ENCODE measurements around the gene KCNJ4.
"Not testable (repeated sequence)": the region's sequence is repeated elsewhere in the genome, so short reads cannot be mapped to it uniquely, and the experiment has no call there.

KCNJ4 gene

DNA sequence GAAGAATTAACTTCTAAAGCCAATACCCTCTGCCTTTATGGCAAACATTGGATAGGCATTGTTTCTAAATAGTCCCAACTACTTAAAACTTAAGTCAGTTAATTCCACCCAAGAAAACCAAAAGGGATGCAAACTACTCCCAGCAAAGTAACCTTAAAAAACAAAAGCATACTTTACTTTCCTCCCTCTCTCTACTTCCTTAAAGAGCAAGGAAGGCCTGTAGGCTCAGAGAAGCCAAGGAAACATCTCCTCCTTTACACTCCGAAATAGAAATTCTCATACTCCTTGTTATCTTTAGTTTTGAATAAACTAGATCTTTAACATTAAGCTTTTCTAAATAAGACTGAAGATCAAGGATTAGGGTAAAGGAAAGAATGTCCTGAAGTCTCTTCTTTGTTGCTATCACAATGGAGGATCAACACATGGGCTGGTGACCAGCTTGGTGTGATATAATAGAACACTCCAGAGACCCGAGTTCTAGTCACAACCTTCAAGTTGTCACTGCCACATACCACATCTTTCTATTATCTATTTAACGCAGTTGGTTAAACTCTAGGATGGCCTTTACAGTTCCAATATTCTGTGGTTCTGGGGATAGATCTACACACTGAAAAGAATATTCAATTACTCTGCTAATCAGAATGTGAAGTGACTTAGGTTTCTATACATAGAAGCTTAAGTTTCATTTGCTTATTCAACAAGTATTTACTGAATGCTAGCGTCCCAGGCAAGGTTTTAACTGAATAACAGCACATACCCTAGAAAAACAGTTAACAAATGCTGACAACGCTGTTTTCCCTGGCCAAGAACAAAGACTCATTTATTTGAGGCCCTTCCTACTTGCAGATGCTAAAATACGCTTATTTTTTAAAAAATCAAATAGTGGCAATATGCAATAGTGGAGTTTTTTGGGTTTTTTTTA is 66.2 kb downstream of the KCNJ4 start:
- not testable (repeated sequence) for H3K4me1 ChIP-seq (ENCODE audit: control insufficient read depth, insufficient read depth, low read length, poor library complexity, severe bottlenecking); H3K36me3 ChIP-seq (ENCODE audit: control insufficient read depth, insufficient read depth, low read length); H3K27ac ChIP-seq (ENCODE audit: insufficient read depth, low read length, poor library complexity, severe bottlenecking); H3K27me3 ChIP-seq (replicated peaks; ENCODE audit: control insufficient read depth, insufficient read depth, low read length, poor library complexity, severe bottlenecking); H3K4me3 ChIP-seq (ENCODE audit: insufficient read depth, low read depth, low read length, poor library complexity, severe bottlenecking); H3K9me3 ChIP-seq (ENCODE audit: control insufficient read depth, low read length); DNase-seq

GRCh38 chr22:38386918-38387317 is 68.1 kb downstream of the KCNJ4 start:
- DNase-seq; H3K36me3 ChIP-seq (ENCODE audit: control insufficient read depth, insufficient read depth, low read length); H3K27ac ChIP-seq (ENCODE audit: insufficient read depth, low read length, poor library complexity, severe bottlenecking); H3K9me3 ChIP-seq (ENCODE audit: control insufficient read depth, low read length); H3K4me1 ChIP-seq (ENCODE audit: control insufficient read depth, insufficient read depth, low read length, poor library complexity, severe bottlenecking); H3K4me3 ChIP-seq (ENCODE audit: insufficient read depth, low read depth, low read length, poor library complexity, severe bottlenecking); H3K27me3 ChIP-seq (replicated peaks; ENCODE audit: control insufficient read depth, insufficient read depth, low read length, poor library complexity, severe bottlenecking): not testable (repeated sequence)

DNA sequence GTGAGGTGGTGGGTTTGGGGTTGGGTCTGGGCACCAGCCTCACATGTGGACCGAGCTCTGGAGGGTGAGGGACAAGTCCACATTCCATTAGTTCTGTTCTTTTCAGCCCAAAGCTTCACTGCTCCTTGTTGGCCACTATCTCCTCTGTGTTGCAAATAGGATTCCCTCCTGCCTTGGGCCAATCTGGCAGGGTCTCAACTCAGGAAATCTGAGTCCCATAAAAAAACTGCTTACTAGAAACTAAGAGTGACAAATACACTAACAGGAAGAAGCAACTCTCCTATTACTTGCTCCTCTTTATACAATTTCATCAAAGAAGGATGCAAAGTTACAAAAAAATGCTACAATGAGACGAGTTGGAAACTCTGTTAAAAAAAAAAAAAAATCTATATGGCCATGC is 71.6 kb downstream of the KCNJ4 start:
- Histone ChIP-seq H3K36me3 (ENCODE audit: control insufficient read depth, insufficient read depth, low read length) (no peaks in the 10 kb centered on the region), H3K27ac (ENCODE audit: insufficient read depth, low read length, poor library complexity, severe bottlenecking) (no peak overlapping the region), H3K4me1 (ENCODE audit: control insufficient read depth, insufficient read depth, low read length, poor library complexity, severe bottlenecking) (no peaks in the 10 kb centered on the region), H3K9me3 (ENCODE audit: control insufficient read depth, low read length) (no peaks in the 10 kb centered on the region), H3K27me3 (replicated peaks; ENCODE audit: control insufficient read depth, insufficient read depth, low read length, poor library complexity, severe bottlenecking) (no peaks in the 10 kb centered on the region), H3K4me3 (ENCODE audit: insufficient read depth, low read depth, low read length, poor library complexity, severe bottlenecking) (no peak overlapping the region)
- DNase-seq: no peak

GRCh38 chr22:38381371-38381770 is 73.6 kb downstream of the KCNJ4 start:
- H3K9me3 ChIP-seq (ENCODE audit: control insufficient read depth, low read length); H3K27ac ChIP-seq (ENCODE audit: insufficient read depth, low read length, poor library complexity, severe bottlenecking); DNase-seq; H3K27me3 ChIP-seq (replicated peaks; ENCODE audit: control insufficient read depth, insufficient read depth, low read length, poor library complexity, severe bottlenecking); H3K4me3 ChIP-seq (ENCODE audit: insufficient read depth, low read depth, low read length, poor library complexity, severe bottlenecking); H3K36me3 ChIP-seq (ENCODE audit: control insufficient read depth, insufficient read depth, low read length); H3K4me1 ChIP-seq (ENCODE audit: control insufficient read depth, insufficient read depth, low read length, poor library complexity, severe bottlenecking): not testable (repeated sequence)

All from effector memory CD4-positive, alpha-beta T cell (primary cell).